CD1c-positive myeloid dendritic cell (primary cell): Measurements from ENCODE around the gene SH2D1A.

Experiments used
- DNase-seq: peaks from one replicate; pipeline ENCODE4 v3.0.0-alpha.2; 2016; ENCODE audit errors: extremely low spot score

SH2D1A gene

DNA sequence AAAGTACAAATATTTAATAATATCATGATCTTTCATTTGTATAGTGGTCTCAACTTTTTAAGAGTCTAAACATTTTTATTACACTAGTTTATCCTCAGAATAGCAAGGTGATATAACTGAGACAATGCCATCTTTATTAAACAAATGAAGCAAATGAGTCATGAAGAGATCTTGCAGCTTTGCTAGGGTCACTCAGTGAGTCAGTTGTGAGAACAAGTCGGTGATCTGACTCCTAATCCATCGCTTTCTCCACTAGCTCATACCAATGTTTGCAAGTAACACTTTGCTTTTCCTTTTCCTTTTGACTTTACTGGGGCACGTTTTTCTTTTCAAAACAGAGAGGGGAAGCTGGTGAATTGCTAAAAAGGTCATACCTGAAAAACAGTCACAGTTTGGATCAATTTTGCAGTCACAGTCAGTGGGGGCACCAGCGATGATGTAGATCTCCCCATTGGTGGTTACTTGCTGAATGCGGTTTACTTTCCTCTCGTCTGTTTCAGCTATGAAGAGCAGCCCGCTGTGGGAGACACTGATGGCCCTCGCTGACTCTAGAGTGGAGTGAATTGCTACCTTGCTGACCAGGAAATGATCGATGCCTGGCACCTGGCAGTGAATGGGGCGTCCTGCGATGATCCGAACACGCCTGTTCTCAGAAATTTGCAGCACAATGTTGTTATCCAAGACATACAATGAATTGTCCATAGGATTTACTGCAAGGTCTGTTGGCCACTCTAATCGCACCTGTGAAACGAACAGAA lies 75.7 kb downstream of the SH2D1A start:
- no peak for DNase-seq
